Measurements from ENCODE around the gene ZNF425.

ZNF425 gene

GRCh38 chr7:149166630-149167352 lies 40.7 kb upstream of the ZNF425 start:
- Histone ChIP-seq H3K27ac (no peak overlapping the region), H3K27me3 (ENCODE audit: control insufficient read depth, insufficient read depth, low read length) (no peaks in the 10 kb centered on the region), H3K36me3 (ENCODE audit: control insufficient read depth, insufficient read depth, low read length) (no peaks in the 10 kb centered on the region), H3K9me3 (ENCODE audit: control insufficient read depth, low read length) (no peaks in the 10 kb centered on the region), H3K79me2 (no peaks in the 10 kb centered on the region), H3K4me3 (ENCODE audit: low read depth, low read length) (no peak overlapping the region), H3K4me1 (no peaks in the 10 kb centered on the region), H3K9ac (no peak overlapping the region), H2AFZ (no peak overlapping the region), H3K4me2 (ENCODE audit: low read length) (no peak overlapping the region)
- TF ChIP-seq, protein P1, sequence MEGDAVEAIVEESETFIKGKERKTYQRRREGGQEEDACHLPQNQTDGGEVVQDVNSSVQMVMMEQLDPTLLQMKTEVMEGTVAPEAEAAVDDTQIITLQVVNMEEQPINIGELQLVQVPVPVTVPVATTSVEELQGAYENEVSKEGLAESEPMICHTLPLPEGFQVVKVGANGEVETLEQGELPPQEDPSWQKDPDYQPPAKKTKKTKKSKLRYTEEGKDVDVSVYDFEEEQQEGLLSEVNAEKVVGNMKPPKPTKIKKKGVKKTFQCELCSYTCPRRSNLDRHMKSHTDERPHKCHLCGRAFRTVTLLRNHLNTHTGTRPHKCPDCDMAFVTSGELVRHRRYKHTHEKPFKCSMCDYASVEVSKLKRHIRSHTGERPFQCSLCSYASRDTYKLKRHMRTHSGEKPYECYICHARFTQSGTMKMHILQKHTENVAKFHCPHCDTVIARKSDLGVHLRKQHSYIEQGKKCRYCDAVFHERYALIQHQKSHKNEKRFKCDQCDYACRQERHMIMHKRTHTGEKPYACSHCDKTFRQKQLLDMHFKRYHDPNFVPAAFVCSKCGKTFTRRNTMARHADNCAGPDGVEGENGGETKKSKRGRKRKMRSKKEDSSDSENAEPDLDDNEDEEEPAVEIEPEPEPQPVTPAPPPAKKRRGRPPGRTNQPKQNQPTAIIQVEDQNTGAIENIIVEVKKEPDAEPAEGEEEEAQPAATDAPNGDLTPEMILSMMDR (IDR thresholded peaks at IDR 0.05), result no peak

DNA sequence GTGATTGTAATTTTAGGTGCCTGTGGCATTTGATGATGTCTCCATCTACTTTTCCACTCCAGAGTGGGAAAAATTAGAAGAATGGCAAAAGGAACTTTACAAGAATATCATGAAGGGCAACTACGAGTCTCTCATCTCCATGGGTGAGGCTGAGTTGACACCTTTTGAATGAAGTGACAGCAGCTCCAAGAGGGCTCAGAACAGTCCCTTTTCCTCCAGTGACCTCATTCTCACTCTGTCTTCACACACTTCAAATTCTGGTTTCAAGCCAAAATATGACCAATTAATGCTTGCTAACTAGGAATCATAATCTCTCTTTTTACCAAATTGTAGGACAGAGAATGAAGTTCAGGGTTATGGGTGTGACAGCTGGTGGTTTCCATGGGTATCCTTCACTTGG lies 40.0 kb upstream of the ZNF425 start:
- Histone ChIP-seq H3K27ac (no peak overlapping the region), H3K4me2 (ENCODE audit: low read length) (no peak overlapping the region), H2AFZ (no peak overlapping the region), H3K4me3 (ENCODE audit: low read depth, low read length) (no peak overlapping the region), H3K27me3 (ENCODE audit: control insufficient read depth, insufficient read depth, low read length) (no peaks in the 10 kb centered on the region), H3K79me2 (no peaks in the 10 kb centered on the region), H3K36me3 (ENCODE audit: control insufficient read depth, insufficient read depth, low read length) (no peaks in the 10 kb centered on the region), H3K9ac (no peak overlapping the region), H3K4me1 (no peaks in the 10 kb centered on the region), H3K9me3 (ENCODE audit: control insufficient read depth, low read length) (no peaks in the 10 kb centered on the region)
- TF ChIP-seq, protein P1 (IDR thresholded peaks at IDR 0.05), result no peak

DNA sequence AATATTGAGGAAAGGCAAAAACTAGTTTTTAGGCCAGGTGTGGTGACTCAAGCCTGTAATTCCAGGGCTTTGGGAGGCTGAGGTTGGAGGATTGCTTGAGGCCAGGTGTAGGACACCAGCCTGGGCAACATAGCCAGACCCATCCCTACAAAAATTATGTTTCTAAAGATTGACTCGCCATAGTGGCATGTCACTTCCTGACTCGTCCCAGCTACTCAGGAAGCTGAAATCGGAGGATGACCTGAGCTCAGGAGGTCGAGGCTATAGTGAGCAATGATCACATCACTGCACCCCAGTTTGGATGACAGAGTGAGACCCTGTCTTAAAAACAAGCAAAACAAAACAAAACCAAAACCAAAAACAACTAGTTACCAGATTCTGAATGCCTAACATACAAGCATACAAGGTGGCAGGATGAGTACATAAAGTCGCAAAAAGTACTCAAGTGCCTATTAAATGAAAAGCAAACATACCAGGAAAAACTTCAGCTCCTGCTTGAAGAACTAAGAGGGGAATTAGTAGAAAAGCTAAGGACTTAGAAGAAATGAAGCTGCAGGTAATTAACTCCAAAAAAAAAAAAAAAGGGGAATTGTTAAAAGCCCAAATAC lies 35.2 kb upstream of the ZNF425 start:
- Histone ChIP-seq H3K36me3 (ENCODE audit: control insufficient read depth, insufficient read depth, low read length) (no peaks in the 10 kb centered on the region), H3K4me3 (ENCODE audit: low read depth, low read length) (no peak overlapping the region), H3K27me3 (ENCODE audit: control insufficient read depth, insufficient read depth, low read length) (no peaks in the 10 kb centered on the region), H3K4me1 (no peaks in the 10 kb centered on the region), H3K9ac (no peak overlapping the region), H3K27ac (no peak overlapping the region), H2AFZ (no peak overlapping the region), H3K79me2 (peaks cover 11% of the 10 kb centered on the region), H3K9me3 (ENCODE audit: control insufficient read depth, low read length) (no peaks in the 10 kb centered on the region), H3K4me2 (ENCODE audit: low read length) (no peak overlapping the region)
- TF ChIP-seq, protein P1 (IDR thresholded peaks at IDR 0.05), result no peak

- Histone ChIP-seq H3K9me3 (ENCODE audit: control insufficient read depth, low read length) (no peaks in the 10 kb centered on the region), H3K27me3 (ENCODE audit: control insufficient read depth, insufficient read depth, low read length) (no peaks in the 10 kb centered on the region), H3K36me3 (ENCODE audit: control insufficient read depth, insufficient read depth, low read length) (no peaks in the 10 kb centered on the region), H2AFZ (no peak overlapping the region), H3K79me2 (peaks cover 38% of the 10 kb centered on the region), H3K4me3 (ENCODE audit: low read depth, low read length) (no peak overlapping the region), H3K27ac (no peak overlapping the region), H3K4me2 (ENCODE audit: low read length) (no peak overlapping the region), H3K4me1 (no peaks in the 10 kb centered on the region), H3K9ac (no peak overlapping the region)
- TF ChIP-seq, protein P1 (IDR thresholded peaks at IDR 0.05), result no peak
These were observed 30.8 kb upstream of the ZNF425 start for GRCh38 chr7:149156898-149157297.

GRCh38 chr7:149154056-149154455 lies 27.9 kb upstream of the ZNF425 start:
- H3K79me2 ChIP-seq, result peaks cover 60% of the 10 kb centered on the region
- H3K27ac ChIP-seq, result no peak overlapping the region
- no peaks in the 10 kb centered on the region for H3K36me3 ChIP-seq (ENCODE audit: control insufficient read depth, insufficient read depth, low read length)
- no peak overlapping the region for H2AFZ ChIP-seq
- TF ChIP-seq, protein P1 (IDR thresholded peaks at IDR 0.05), result no peak
- no peaks in the 10 kb centered on the region for H3K27me3 ChIP-seq (ENCODE audit: control insufficient read depth, insufficient read depth, low read length)
- no peaks in the 10 kb centered on the region for H3K4me1 ChIP-seq
- no peaks in the 10 kb centered on the region for H3K9me3 ChIP-seq (ENCODE audit: control insufficient read depth, low read length)
- no peak overlapping the region for H3K4me3 ChIP-seq (ENCODE audit: low read depth, low read length)
- no peak overlapping the region for H3K9ac ChIP-seq
- H3K4me2 ChIP-seq (ENCODE audit: low read length), result no peak overlapping the region

All from parathyroid adenoma (tissue), 2 donors.